ENCODE measurements around the gene PCDHA1.

Gene PCDHA1

GRCh38 chr5:141042555-141042954, 256.6 kb downstream of the PCDHA1 start:
- no peak for DNase-seq (ENCODE audit: low read depth)

DNA sequence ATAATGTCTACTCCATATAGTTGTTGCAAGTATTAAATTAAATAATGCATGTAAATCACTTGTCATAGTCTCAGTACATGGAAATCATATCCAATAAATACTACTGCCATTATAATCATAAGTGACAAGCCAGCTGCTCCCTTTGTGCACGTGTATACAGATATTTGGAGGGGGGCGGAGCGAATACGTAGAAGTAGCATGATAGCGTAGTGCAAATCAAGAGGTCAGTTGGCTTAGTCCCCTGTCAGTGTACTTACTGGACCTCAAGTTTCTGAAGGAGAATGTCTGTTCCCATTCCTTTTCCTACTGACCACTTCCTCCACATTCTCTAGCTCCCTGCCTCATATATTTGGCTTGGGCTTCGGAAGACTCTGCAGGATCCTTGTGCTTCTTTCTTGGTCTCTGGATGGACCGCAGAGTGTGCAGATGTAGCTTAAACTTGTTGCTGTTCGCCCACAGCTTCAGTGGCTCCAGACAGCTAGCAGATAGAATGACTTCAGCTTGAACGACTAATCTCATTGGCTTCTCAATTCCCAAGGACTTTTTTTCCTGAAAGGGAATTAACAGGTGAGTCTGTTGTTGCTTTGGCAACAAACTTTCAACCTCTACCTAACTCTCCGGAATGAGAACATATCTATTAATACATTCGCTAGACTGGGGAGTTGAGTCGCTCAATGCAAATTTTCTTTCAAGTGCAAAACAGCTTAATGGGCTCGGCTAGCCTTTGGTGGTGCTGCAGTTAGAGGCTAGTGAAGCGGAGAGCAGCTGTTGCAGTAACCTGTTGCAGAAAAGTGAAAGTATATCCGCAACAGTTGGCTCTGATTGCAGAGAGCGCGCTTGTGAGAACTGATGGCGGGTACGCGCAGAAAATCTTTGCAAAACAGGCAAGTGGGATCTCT, 264.9 kb downstream of the PCDHA1 start, which contains the start of gene PCDHB1:
TSS of gene PCDHB1 (plus strand) at position 753 of the 899 bp plus-strand sequence. CDS start at position 850, 97 bp downstream.
- DNase-seq (ENCODE audit: low read depth), result no peak

DNA sequence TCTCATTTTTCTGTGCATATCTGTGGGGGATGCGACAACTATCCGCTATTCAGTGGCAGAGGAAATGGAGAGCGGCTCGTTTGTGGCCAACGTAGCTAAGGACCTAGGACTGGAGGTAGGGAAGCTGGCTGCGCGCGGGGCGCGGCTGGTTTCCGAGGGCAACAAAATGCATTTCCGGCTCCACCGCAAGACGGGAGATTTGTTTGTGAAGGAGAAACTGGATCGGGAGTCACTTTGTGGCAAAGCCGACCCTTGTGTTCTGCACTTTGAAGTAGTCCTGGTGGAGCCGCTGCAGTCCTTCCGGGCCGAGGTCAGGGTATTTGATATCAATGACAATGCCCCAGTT, 265.6 kb downstream of the PCDHA1 start:
- DNase-seq (ENCODE audit: low read depth), result no peak

Data from T follicular helper cell (primary cell).